ENCODE results near the gene NT5DC1.

DNA sequence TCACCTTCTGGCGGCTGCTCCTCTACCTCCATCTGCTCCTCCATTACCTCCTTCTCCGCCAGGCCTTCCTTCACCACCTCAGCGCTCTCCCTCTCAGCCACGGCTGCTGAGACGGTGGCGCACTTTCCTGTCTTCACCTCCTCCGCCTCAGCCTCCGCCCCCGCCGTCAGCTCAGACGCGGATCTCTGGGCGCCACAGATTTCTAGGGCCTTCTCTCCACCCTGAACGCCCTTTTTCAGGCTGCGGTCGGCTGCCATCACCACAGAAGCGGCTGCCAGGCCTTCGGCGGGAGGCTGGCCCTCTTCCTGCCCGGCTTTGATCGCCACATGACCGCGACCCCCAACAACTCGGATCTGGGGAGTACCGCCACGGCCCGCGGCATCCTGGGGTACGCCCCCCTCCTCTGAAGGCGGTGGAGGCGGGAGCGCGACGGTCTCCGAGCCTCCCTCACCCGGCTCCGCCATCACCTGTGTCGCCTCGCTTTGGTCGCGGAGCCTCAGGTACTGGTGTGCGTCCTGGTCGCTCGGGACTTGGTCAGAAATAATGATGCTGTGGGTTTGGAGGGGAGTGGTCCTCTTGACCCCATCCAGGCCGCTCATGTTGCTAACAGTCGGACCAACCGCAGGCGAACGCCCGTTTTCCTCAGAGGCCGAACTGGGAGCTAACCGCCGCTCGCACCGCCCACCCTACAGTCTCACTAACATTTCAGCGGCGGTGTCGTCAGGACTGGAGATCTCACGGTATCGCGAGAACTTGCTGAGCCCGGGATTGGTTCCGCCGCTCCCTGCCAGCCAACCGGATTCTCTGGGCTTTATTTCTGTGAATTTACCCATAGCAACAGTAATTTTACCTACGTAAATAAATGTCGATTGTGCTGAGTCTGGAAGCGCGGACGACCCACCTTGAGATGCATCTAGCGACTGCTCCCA, 178.8 kb downstream of the NT5DC1 start, which contains the start of gene TSPYL1:
- TF ChIP-seq EP300 (conservative IDR thresholded peaks at IDR 0.05; ENCODE audit: poor library complexity, severe bottlenecking) = peak; percentile 89
- peak; percentile 99 for TF ChIP-seq POLR2AphosphoS5 (IDR thresholded peaks at IDR 0.05)
- TF ChIP-seq, protein P1, sequence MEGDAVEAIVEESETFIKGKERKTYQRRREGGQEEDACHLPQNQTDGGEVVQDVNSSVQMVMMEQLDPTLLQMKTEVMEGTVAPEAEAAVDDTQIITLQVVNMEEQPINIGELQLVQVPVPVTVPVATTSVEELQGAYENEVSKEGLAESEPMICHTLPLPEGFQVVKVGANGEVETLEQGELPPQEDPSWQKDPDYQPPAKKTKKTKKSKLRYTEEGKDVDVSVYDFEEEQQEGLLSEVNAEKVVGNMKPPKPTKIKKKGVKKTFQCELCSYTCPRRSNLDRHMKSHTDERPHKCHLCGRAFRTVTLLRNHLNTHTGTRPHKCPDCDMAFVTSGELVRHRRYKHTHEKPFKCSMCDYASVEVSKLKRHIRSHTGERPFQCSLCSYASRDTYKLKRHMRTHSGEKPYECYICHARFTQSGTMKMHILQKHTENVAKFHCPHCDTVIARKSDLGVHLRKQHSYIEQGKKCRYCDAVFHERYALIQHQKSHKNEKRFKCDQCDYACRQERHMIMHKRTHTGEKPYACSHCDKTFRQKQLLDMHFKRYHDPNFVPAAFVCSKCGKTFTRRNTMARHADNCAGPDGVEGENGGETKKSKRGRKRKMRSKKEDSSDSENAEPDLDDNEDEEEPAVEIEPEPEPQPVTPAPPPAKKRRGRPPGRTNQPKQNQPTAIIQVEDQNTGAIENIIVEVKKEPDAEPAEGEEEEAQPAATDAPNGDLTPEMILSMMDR (IDR thresholded peaks at IDR 0.05; ENCODE audit: poor library complexity, severe bottlenecking) = peak; percentile 42
- TF ChIP-seq, protein P2, sequence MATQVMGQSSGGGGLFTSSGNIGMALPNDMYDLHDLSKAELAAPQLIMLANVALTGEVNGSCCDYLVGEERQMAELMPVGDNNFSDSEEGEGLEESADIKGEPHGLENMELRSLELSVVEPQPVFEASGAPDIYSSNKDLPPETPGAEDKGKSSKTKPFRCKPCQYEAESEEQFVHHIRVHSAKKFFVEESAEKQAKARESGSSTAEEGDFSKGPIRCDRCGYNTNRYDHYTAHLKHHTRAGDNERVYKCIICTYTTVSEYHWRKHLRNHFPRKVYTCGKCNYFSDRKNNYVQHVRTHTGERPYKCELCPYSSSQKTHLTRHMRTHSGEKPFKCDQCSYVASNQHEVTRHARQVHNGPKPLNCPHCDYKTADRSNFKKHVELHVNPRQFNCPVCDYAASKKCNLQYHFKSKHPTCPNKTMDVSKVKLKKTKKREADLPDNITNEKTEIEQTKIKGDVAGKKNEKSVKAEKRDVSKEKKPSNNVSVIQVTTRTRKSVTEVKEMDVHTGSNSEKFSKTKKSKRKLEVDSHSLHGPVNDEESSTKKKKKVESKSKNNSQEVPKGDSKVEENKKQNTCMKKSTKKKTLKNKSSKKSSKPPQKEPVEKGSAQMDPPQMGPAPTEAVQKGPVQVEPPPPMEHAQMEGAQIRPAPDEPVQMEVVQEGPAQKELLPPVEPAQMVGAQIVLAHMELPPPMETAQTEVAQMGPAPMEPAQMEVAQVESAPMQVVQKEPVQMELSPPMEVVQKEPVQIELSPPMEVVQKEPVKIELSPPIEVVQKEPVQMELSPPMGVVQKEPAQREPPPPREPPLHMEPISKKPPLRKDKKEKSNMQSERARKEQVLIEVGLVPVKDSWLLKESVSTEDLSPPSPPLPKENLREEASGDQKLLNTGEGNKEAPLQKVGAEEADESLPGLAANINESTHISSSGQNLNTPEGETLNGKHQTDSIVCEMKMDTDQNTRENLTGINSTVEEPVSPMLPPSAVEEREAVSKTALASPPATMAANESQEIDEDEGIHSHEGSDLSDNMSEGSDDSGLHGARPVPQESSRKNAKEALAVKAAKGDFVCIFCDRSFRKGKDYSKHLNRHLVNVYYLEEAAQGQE (IDR thresholded peaks at IDR 0.05; ENCODE audit: borderline replicate concordance) = peak; percentile 95
- TF ChIP-seq SMC3 (conservative IDR thresholded peaks at IDR 0.05; ENCODE audit: poor library complexity) = no peak
- peak; percentile 88 for TF ChIP-seq TAF1 (IDR thresholded peaks at IDR 0.05; ENCODE audit: low read depth)
